ENCODE measurements around the gene CACNA1B.

CACNA1B gene

DNA sequence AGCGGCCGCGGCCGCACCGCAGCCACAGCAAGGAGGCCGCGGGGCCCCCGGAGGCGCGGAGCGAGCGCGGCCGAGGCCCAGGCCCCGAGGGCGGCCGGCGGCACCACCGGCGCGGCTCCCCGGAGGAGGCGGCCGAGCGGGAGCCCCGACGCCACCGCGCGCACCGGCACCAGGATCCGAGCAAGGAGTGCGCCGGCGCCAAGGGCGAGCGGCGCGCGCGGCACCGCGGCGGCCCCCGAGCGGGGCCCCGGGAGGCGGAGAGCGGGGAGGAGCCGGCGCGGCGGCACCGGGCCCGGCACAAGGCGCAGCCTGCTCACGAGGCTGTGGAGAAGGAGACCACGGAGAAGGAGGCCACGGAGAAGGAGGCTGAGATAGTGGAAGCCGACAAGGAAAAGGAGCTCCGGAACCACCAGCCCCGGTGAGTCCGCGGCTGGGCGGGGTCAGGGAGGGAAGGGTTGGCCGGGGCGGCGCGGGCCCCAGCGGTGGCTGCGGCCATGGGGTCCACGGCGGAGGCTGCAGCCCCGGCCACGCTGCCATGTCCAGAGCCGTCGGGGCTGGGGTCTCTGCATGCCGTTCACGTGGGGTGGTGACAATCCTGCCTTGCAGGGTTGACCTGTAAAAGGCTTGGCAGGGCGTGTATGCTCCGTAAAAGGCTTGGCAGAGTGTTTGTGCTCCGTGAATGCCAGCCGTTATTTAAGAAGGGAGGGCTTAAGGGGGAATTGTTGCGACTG is 146.0 kb downstream of the CACNA1B start:
- no peak for FAIRE-seq
- TF ChIP-seq POU2F2 (IDR thresholded peaks at IDR 0.05; ENCODE audit: low read depth, low read length), result no peak
- no peak for TF ChIP-seq POLR2A (IDR thresholded peaks at IDR 0.05; ENCODE audit: low read depth, low read length)
- no peak for TF ChIP-seq TAF1 (IDR thresholded peaks at IDR 0.05; ENCODE audit: low read depth, low read length)
- TF ChIP-seq PAX5 (IDR thresholded peaks at IDR 0.05; ENCODE audit: insufficient read depth, low read length, severe bottlenecking), result no peak
- TF ChIP-seq SPI1 (IDR thresholded peaks at IDR 0.05; ENCODE audit: low read depth, low read length), result no peak
- no peak for TF ChIP-seq POLR2AphosphoS5 (IDR thresholded peaks at IDR 0.05; ENCODE audit: low read depth, low read length)
- no peak for DNase-seq (ENCODE audit: insufficient read length, low spot score)

DNA sequence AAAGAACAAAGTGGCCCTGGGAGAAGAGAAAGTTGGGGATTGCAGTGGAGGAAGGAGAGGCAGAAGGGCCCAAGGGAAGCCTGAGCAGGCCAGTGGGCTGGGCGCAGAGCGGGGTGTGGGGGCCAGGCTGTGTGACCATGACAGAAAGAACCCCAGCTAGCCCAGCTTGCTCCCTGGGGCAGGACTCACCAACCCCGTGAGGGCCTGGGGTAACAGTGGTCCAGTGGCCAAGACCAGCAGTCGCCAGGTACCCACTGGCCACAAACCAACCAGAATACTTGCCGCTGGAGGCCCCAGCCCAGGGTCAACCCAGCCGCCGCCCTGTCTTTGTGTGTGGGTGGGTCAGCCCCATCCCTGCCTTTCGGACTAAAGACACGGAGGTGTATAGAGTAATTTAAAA is 146.5 kb downstream of the CACNA1B start:
- DNase-seq (ENCODE audit: insufficient read length, low spot score), result no peak
- no peak for FAIRE-seq
- no peak for TF ChIP-seq TAF1 (IDR thresholded peaks at IDR 0.05; ENCODE audit: low read depth, low read length)

DNA sequence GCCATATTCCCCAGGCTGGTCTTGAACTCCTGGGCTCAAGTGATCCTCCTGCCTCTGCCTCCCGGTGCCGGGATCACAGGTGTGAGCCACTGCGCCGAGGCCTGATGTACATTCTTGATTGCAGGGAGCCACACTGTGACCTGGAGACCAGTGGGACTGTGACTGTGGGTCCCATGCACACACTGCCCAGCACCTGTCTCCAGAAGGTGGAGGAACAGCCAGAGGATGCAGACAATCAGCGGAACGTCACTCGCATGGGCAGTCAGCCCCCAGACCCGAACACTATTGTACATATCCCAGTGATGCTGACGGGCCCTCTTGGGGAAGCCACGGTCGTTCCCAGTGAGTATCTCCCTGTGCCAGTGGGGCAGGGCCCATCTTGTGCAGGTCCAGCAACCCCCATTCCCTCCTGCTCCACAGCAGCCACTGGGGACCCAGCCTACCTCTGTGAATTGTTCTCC is 147.3 kb downstream of the CACNA1B start:
- no peak for DNase-seq (ENCODE audit: insufficient read length, low spot score)
- TF ChIP-seq POLR2A (IDR thresholded peaks at IDR 0.05; ENCODE audit: low read depth, low read length), result no peak
- no peak for TF ChIP-seq TAF1 (IDR thresholded peaks at IDR 0.05; ENCODE audit: low read depth, low read length)
- no peak for TF ChIP-seq SPI1 (IDR thresholded peaks at IDR 0.05; ENCODE audit: low read depth, low read length)
- no peak for TF ChIP-seq PAX5 (IDR thresholded peaks at IDR 0.05; ENCODE audit: insufficient read depth, low read length, severe bottlenecking)
- TF ChIP-seq POU2F2 (IDR thresholded peaks at IDR 0.05; ENCODE audit: low read depth, low read length), result no peak
- no peak for TF ChIP-seq POLR2AphosphoS5 (IDR thresholded peaks at IDR 0.05; ENCODE audit: low read depth, low read length)
- FAIRE-seq, result no peak

DNA sequence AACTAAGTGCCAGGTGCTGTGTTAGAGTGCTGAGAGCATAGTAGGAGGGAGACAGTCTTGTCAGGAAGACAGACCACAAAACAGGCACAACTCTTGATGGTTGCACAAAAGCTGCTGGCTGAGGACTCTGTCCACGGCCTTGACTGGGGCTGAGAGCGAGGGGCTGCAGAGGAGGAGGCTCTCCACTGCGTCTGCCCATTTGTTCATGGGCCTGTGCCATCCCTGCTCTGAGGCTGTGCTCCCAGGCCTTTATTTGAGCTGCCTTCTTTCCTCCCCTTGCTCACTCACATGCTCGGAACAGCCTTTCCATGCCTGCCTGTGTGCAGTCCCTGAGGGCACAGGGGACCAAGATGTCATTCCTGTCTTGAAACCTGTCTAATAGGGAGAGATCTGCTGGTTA is 147.8 kb downstream of the CACNA1B start:
- DNase-seq (ENCODE audit: insufficient read length, low spot score) (no peak), FAIRE-seq (no peak)
- TF ChIP-seq POLR2AphosphoS5 (IDR thresholded peaks at IDR 0.05; ENCODE audit: low read depth, low read length) (no peak), POLR2A (IDR thresholded peaks at IDR 0.05; ENCODE audit: low read depth, low read length) (no peak), PAX5 (IDR thresholded peaks at IDR 0.05; ENCODE audit: insufficient read depth, low read length, severe bottlenecking) (no peak), TAF1 (IDR thresholded peaks at IDR 0.05; ENCODE audit: low read depth, low read length) (no peak), SPI1 (IDR thresholded peaks at IDR 0.05; ENCODE audit: low read depth, low read length) (no peak), POU2F2 (IDR thresholded peaks at IDR 0.05; ENCODE audit: low read depth, low read length) (no peak)

DNA sequence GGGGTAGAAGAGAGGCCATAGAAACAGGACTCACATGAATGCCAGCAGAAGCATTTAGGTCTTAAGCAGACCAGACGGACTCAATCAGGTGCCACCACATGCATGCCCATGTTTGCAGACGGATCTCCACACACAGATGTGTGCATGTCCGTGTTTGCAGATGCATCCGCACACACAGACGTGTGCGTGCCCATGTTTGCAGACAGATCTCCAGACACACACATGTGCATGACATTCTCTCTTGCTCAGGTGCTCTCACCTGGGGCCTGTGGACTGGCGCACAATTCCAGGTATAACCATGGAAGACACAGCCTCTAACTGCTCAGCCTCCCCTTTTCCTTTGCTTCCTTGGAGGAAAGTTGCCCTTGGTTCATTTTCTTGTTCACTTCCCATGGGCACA is 148.3 kb downstream of the CACNA1B start:
- FAIRE-seq, result no peak
- no peak for TF ChIP-seq POU2F2 (IDR thresholded peaks at IDR 0.05; ENCODE audit: low read depth, low read length)
- TF ChIP-seq PAX5 (IDR thresholded peaks at IDR 0.05; ENCODE audit: insufficient read depth, low read length, severe bottlenecking), result no peak
- TF ChIP-seq TAF1 (IDR thresholded peaks at IDR 0.05; ENCODE audit: low read depth, low read length), result no peak
- TF ChIP-seq POLR2AphosphoS5 (IDR thresholded peaks at IDR 0.05; ENCODE audit: low read depth, low read length), result no peak
- TF ChIP-seq POLR2A (IDR thresholded peaks at IDR 0.05; ENCODE audit: low read depth, low read length), result no peak
- no peak for TF ChIP-seq SPI1 (IDR thresholded peaks at IDR 0.05; ENCODE audit: low read depth, low read length)

DNA sequence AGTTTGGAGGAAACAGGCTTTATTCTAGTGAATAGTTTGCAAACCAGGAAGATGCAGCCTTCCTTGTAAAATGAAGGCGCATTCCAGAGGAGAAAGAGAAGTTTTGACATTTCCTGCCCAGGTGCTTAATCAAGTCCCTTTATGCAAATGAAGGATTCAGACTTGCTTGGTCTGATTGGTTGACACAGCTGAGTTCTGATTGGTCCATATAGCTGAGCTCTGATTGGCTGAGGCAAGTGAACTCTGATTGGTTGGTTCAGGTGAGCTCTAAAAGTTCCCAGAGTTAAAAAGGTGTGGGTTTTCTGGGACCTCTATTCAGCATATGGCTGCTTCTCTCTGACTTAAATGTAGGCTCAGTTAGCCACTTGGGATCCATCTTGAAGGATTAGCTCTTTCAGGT is 151.0 kb downstream of the CACNA1B start:
- FAIRE-seq (no peak), DNase-seq (ENCODE audit: insufficient read length, low spot score) (no peak)
- no peak for TF ChIP-seq POLR2A (IDR thresholded peaks at IDR 0.05; ENCODE audit: low read depth, low read length)
- TF ChIP-seq TAF1 (IDR thresholded peaks at IDR 0.05; ENCODE audit: low read depth, low read length), result no peak
- no peak for TF ChIP-seq PAX5 (IDR thresholded peaks at IDR 0.05; ENCODE audit: insufficient read depth, low read length, severe bottlenecking)
- no peak for TF ChIP-seq SPI1 (IDR thresholded peaks at IDR 0.05; ENCODE audit: low read depth, low read length)
- no peak for TF ChIP-seq POU2F2 (IDR thresholded peaks at IDR 0.05; ENCODE audit: low read depth, low read length)
- TF ChIP-seq POLR2AphosphoS5 (IDR thresholded peaks at IDR 0.05; ENCODE audit: low read depth, low read length), result no peak

More for the DNA sequence above, 148.3 kb downstream of the CACNA1B start:
- DNase-seq (ENCODE audit: insufficient read length, low spot score), result no peak

DNA sequence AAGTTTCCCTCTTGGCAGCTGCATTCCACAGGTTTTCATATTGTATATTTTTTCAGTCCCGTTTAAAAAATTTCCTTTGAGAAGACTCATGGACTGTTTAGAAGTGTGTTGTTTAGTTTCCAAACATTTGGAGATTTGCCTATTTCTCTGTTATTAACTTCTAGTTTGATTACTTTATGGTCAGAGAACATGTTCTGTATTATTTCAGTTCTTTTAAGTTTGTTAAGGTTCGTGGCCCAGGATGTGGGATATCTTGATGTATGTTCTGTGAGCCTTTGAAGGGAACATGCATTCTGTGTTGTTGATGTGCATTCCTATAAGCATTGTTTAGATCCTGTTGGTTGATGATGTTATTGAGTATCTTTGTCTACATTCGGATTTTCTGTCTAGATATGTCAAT is 153.6 kb downstream of the CACNA1B start:
- DNase-seq (ENCODE audit: insufficient read length, low spot score), result no peak
- no peak for FAIRE-seq
- TF ChIP-seq PAX5 (IDR thresholded peaks at IDR 0.05; ENCODE audit: insufficient read depth, low read length, severe bottlenecking) (no peak), SPI1 (IDR thresholded peaks at IDR 0.05; ENCODE audit: low read depth, low read length) (no peak)

DNA sequence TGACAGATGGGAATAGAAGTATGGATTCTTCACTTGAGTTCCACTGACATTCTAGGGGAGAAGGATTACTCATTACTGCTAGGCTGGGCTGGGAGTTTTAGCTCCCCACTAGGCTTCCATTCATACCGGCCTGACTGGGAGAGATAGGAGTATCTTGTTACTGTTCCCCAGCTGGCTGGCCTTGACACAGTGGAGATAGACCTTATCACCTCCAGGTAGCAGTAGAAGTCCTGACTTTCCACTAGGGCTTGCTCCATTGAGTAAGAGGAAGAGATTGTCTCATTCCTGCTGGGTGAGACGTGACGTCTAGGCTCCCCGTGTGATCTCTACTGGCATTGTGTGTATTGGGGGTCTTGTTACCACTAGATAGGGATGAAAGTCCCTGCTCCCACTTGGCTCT is 156.4 kb downstream of the CACNA1B start:
- FAIRE-seq (no peak), DNase-seq (ENCODE audit: insufficient read length, low spot score) (no peak)
- no peak for TF ChIP-seq SPI1 (IDR thresholded peaks at IDR 0.05; ENCODE audit: low read depth, low read length)
- no peak for TF ChIP-seq POU2F2 (IDR thresholded peaks at IDR 0.05; ENCODE audit: low read depth, low read length)
- TF ChIP-seq POLR2A (IDR thresholded peaks at IDR 0.05; ENCODE audit: low read depth, low read length), result no peak
- TF ChIP-seq PAX5 (IDR thresholded peaks at IDR 0.05; ENCODE audit: insufficient read depth, low read length, severe bottlenecking), result no peak
- no peak for TF ChIP-seq POLR2AphosphoS5 (IDR thresholded peaks at IDR 0.05; ENCODE audit: low read depth, low read length)
- no peak for TF ChIP-seq TAF1 (IDR thresholded peaks at IDR 0.05; ENCODE audit: low read depth, low read length)

DNA sequence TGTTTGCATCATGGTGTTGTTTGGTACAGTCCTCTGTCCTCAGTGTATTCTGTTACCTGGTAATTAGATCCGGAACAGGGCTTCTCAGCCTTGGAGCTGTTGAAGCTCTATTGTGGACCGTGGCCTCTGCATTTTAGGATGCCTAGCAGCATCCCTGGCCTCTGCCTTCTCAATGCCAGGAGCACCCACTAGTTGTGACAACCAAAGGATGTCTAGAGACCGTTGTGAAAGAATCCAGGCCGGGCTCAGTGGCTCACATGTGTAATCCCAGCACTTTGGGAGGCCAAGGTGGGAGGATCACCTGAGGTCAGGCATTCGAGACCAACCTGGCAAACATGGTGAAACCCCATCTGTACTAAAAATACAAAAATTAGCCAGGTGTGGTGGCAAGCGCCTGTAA is 159.6 kb downstream of the CACNA1B start:
- TF ChIP-seq POU2F2 (IDR thresholded peaks at IDR 0.05; ENCODE audit: low read depth, low read length) (no peak), POLR2AphosphoS5 (IDR thresholded peaks at IDR 0.05; ENCODE audit: low read depth, low read length) (no peak), SPI1 (IDR thresholded peaks at IDR 0.05; ENCODE audit: low read depth, low read length) (no peak), POLR2A (IDR thresholded peaks at IDR 0.05; ENCODE audit: low read depth, low read length) (no peak), PAX5 (IDR thresholded peaks at IDR 0.05; ENCODE audit: insufficient read depth, low read length, severe bottlenecking) (no peak), TAF1 (IDR thresholded peaks at IDR 0.05; ENCODE audit: low read depth, low read length) (no peak)
- FAIRE-seq (no peak), DNase-seq (ENCODE audit: insufficient read length, low spot score) (no peak)

DNA sequence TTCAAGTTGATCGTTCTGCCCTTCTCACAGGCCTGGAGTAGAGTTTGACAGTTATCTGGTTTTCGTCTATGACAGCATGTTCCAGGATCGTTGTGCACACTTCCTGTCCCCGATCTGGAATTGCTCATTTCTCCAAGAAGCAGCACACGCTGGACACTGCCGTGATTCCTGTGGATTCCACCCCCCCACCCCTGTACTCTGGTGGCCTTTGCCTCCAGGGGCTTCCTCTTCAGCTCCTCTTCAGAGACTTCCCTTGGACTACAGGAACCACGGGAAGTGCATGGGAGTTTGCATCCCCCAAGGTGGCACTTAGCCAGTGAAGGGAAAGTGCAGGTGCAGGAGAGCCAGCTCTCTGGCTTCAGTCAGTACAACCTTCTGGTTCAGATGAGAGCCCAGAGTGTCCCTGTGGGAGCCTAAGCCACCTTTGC is 160.7 kb downstream of the CACNA1B start:
- DNase-seq (ENCODE audit: insufficient read length, low spot score) (no peak), FAIRE-seq (no peak)
- TF ChIP-seq POLR2A (IDR thresholded peaks at IDR 0.05; ENCODE audit: low read depth, low read length) (no peak), TAF1 (IDR thresholded peaks at IDR 0.05; ENCODE audit: low read depth, low read length) (no peak)

All from GM12891 (cell line).